ENCODE data around the gene PRMT5. TPM values are rescaled to one million over a fixed set of nuclear protein-coding genes. Genes with fewer than 3 reads are reported as not detected.

Gene PRMT5
- total RNA-seq, 4 donors from 2014 or later: 67.2 to 83.2 (median 78.6) TPM

- TF ChIP-seq CTCF (IDR thresholded peaks at IDR 0.05 in 4 of 5, conservative IDR thresholded peaks at IDR 0.05 in 1 of 5): no peak
- no peak for TF ChIP-seq POLR2A (IDR thresholded peaks at IDR 0.05)
- Histone ChIP-seq H3K4me1 (no peaks in the 10 kb centered on the region), H3K36me3 (peaks cover 0 to 57% of the 10 kb centered on the region in 2 donors), H3K4me3 (no peak overlapping the region), H3K27ac (no peak overlapping the region), H3K27me3 (peaks cover 4 to 7% (median 5%) of the 10 kb centered on the region in 3 donors), H3K9me3 (no peaks in the 10 kb centered on the region)
- intact Hi-C loops (cut with DNase I; ENCODE audit: low total_unique reads): no loop called here
- DNase-seq: no peak
- in situ Hi-C loops (cut with MboI; ENCODE audit: low sequenced_read_pairs in 4 of 4): no loop called here
- no peak for ATAC-seq
These were observed 50.6 kb downstream of the PRMT5 start for GRCh38 chr14:22878271-22879246.

- peaks cover 0 to 63% of the 10 kb centered on the region in 2 donors for H3K36me3 ChIP-seq
- H3K27me3 ChIP-seq: peaks cover 0 to 3% (median 0%) of the 10 kb centered on the region in 3 donors
- no peak for TF ChIP-seq POLR2A (IDR thresholded peaks at IDR 0.05)
- TF ChIP-seq CTCF (IDR thresholded peaks at IDR 0.05 in 4 of 5, conservative IDR thresholded peaks at IDR 0.05 in 1 of 5): no peak
- intact Hi-C loops (cut with DNase I; ENCODE audit: low total_unique reads) (no loop called here), in situ Hi-C loops (cut with MboI; ENCODE audit: low sequenced_read_pairs in 4 of 4) (no loop called here)
- H3K4me1 ChIP-seq: peaks cover 8 to 10% of the 10 kb centered on the region in 2 donors
- no peak overlapping the region for H3K27ac ChIP-seq
- no peak for DNase-seq
- no peaks in the 10 kb centered on the region for H3K9me3 ChIP-seq
- ATAC-seq: no peak
- H3K4me3 ChIP-seq: no peak overlapping the region
These were observed 52.1 kb downstream of the PRMT5 start for GRCh38 chr14:22877000-22877501.

GRCh38 chr14:22875748-22876319 lies 53.3 kb downstream of the PRMT5 start:
- in situ Hi-C loops (cut with MboI; ENCODE audit: low sequenced_read_pairs in 4 of 4): no loop called here
- no peaks in the 10 kb centered on the region for H3K9me3 ChIP-seq
- no peak for TF ChIP-seq POLR2A (IDR thresholded peaks at IDR 0.05)
- TF ChIP-seq CTCF (IDR thresholded peaks at IDR 0.05 in 4 of 5, conservative IDR thresholded peaks at IDR 0.05 in 1 of 5): no peak
- no peaks in the 10 kb centered on the region for H3K27me3 ChIP-seq
- intact Hi-C loops (cut with DNase I; ENCODE audit: low total_unique reads): no loop called here
- H3K4me3 ChIP-seq: no peak overlapping the region
- ATAC-seq (no peak), DNase-seq (no peak)
- peaks cover 10 to 12% of the 10 kb centered on the region in 2 donors for H3K4me1 ChIP-seq
- H3K36me3 ChIP-seq: peaks cover 0 to 63% of the 10 kb centered on the region in 2 donors
- no peak overlapping the region for H3K27ac ChIP-seq

- Histone ChIP-seq H3K36me3 (peaks cover 0 to 63% of the 10 kb centered on the region in 2 donors), H3K27ac (no peak overlapping the region), H3K4me1 (peaks cover 16 to 19% of the 10 kb centered on the region in 2 donors), H3K27me3 (no peaks in the 10 kb centered on the region), H3K9me3 (no peaks in the 10 kb centered on the region), H3K4me3 (no peak overlapping the region)
- TF ChIP-seq POLR2A (IDR thresholded peaks at IDR 0.05): no peak
- TF ChIP-seq CTCF (IDR thresholded peaks at IDR 0.05 in 4 of 5, conservative IDR thresholded peaks at IDR 0.05 in 1 of 5): no peak
- intact Hi-C loops (cut with DNase I; ENCODE audit: low total_unique reads) (no loop called here), in situ Hi-C loops (cut with MboI; ENCODE audit: low sequenced_read_pairs in 4 of 4) (no loop called here)
- ATAC-seq (no peak), DNase-seq (no peak)
These were observed 54.0 kb downstream of the PRMT5 start for GRCh38 chr14:22875003-22875747.

Measured in gastrocnemius medialis (tissue), 4 donors.